Immature natural killer cell (primary cell): ENCODE results near the gene MOB3B. TPM values are rescaled to one million over a fixed set of nuclear protein-coding genes. Genes with fewer than 3 reads are reported as not detected.

ENCODE experiments used
- DNase-seq, 3 donors: peaks; one replicate each; pipeline ENCODE4 v3.0.0; 2022; ENCODE audit warnings: mixed read lengths in 1 of 3
- H3K27ac Mint-ChIP-seq, 6 donors: one replicate each; pipeline ENCODE4 v1.8.0; 2020; ENCODE audit warnings: mixed read lengths in 6 of 6, mild to moderate bottlenecking in 5 of 6, inconsistent platforms in 4 of 6, moderate library complexity in 3 of 6
- H3K27me3 Mint-ChIP-seq, 3 donors: one replicate each; pipeline ENCODE4 v1.8.0; 2020 to 2021; ENCODE audit warnings: low read depth in 3 of 3, mild to moderate bottlenecking in 3 of 3, mixed read lengths in 3 of 3, moderate library complexity in 3 of 3, inconsistent platforms in 1 of 3
- H3K36me3 Mint-ChIP-seq, 3 donors: one replicate each; pipeline ENCODE4 v1.8.0; 2020; ENCODE audit warnings: mixed read lengths in 3 of 3, inconsistent platforms in 2 of 3, mild to moderate bottlenecking in 2 of 3
- H3K4me1 Mint-ChIP-seq, 2 donors: one replicate each; pipeline ENCODE4 v1.8.0; 2020; ENCODE audit warnings: inconsistent platforms in 2 of 2, mild to moderate bottlenecking in 2 of 2, mixed read lengths in 2 of 2, moderate library complexity in 1 of 2
- H3K4me3 Mint-ChIP-seq, 5 donors: one replicate each; pipeline ENCODE4 v1.8.0; 2020; ENCODE audit warnings: mild to moderate bottlenecking in 5 of 5, mixed read lengths in 5 of 5, inconsistent platforms in 3 of 5, moderate library complexity in 3 of 5
- H3K9me3 Mint-ChIP-seq, 6 donors: one replicate each; pipeline ENCODE4 v1.8.0; 2020; ENCODE audit warnings: mild to moderate bottlenecking in 6 of 6, mixed read lengths in 6 of 6, inconsistent platforms in 4 of 6, moderate library complexity in 3 of 6
- polyA plus RNA-seq, 3 donors: library from polyadenylated mRNA; unstranded; fragments of 300-500 nt; fragmentation: Illumina TruSeq; gene quantifications; one replicate each; pipeline ENCODE4 v1.2.3, GENCODE V29; 2021

Gene MOB3B
- polyA plus RNA-seq, 3 donors from 2014 or later, result 0.03 to 0.27 TPM; not detected in 1

- H3K27me3 Mint-ChIP-seq, result peaks cover 0 to 4% (median 1%) of the 10 kb centered on the region in 3 donors
- no peaks in the 10 kb centered on the region for H3K36me3 Mint-ChIP-seq
- H3K4me1 Mint-ChIP-seq, result no peaks in the 10 kb centered on the region
- no peak overlapping the region for H3K4me3 Mint-ChIP-seq
- peaks cover 0 to 1% (median 0%) of the 10 kb centered on the region in 6 donors for H3K9me3 Mint-ChIP-seq
- peak; percentile 15 to 33 (median 32) for DNase-seq
- no peak overlapping the region for H3K27ac Mint-ChIP-seq
These were observed 196.2 kb downstream of the MOB3B start for GRCh38 chr9:27333241-27334052.

DNA sequence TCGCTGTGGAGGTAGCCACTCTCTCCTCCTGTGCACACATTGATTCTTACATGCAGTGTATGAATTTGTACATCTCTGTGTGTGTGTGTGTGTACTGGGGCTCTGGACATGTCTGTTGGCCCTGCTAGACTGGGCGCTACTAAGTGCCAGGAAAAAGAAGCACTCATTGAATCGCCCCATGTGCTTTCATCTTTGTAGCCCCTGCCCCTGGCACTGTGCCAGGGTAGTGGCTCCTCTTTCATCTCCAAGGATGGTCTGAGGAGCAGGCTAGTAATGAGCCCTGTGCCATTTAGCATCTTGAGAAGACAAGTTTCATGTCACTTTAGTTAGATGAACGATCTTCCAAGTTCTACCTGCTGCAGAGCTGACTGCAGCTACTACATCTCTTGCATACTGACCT is 198.2 kb downstream of the MOB3B start:
- H3K27ac Mint-ChIP-seq, result no peak overlapping the region
- no peaks in the 10 kb centered on the region for H3K4me1 Mint-ChIP-seq
- no peak for DNase-seq
- no peaks in the 10 kb centered on the region for H3K9me3 Mint-ChIP-seq
- H3K4me3 Mint-ChIP-seq, result no peak overlapping the region
- H3K27me3 Mint-ChIP-seq, result peaks cover 0 to 2% (median 1%) of the 10 kb centered on the region in 3 donors
- no peaks in the 10 kb centered on the region for H3K36me3 Mint-ChIP-seq

DNA sequence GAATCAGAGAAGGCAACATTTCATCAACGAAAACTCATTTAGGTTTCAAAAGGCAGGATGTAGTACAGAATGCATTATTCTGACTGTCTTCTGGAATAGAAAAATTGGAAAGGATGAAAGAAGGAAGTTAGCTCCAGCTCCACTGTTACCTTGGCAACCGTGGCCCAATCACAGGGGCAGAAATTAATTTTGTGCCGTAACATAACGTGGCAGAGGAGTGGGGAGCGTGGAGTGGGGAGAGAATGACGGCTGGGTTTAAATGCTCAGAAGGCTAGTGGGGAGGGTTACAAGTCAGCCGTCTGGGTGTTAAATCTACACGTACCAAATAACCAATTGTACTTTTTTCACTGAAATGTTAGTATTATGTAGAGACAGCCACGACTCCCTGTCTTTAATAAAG is 200.3 kb downstream of the MOB3B start:
- Mint-ChIP-seq H3K27me3 (peaks cover 1 to 4% (median 2%) of the 10 kb centered on the region in 3 donors), H3K9me3 (no peaks in the 10 kb centered on the region), H3K36me3 (no peaks in the 10 kb centered on the region), H3K4me3 (no peak overlapping the region), H3K27ac (no peak overlapping the region), H3K4me1 (no peaks in the 10 kb centered on the region)
- DNase-seq, result no peak

- peaks cover 0 to 4% (median 2%) of the 10 kb centered on the region in 3 donors for H3K27me3 Mint-ChIP-seq
- H3K4me3 Mint-ChIP-seq, result no peak overlapping the region
- no peaks in the 10 kb centered on the region for H3K9me3 Mint-ChIP-seq
- H3K4me1 Mint-ChIP-seq, result no peaks in the 10 kb centered on the region
- DNase-seq, result no peak
- H3K36me3 Mint-ChIP-seq, result no peaks in the 10 kb centered on the region
- no peak overlapping the region for H3K27ac Mint-ChIP-seq
These were observed 201.1 kb downstream of the MOB3B start for GRCh38 chr9:27328483-27328882.

DNA sequence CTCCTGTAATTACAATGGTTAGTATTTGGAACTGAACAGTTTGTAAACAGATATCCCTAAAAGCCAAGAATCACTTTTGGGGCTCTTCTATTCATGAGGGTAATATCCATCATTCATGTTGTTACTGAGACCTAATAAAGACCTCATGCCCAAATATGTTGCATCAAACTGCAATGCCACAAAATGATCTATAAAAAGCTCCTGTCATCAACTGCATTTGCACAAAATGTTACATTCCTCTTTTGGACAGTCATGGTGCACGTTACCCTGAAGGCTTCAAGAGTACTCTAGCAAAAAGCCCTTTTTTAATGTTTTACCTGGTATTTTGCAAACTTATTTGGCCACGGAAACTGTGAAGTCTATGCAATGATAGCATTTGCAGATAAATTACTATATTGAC is 218.4 kb downstream of the MOB3B start:
- Mint-ChIP-seq H3K4me3 (no peak overlapping the region), H3K36me3 (no peaks in the 10 kb centered on the region), H3K4me1 (no peaks in the 10 kb centered on the region), H3K9me3 (peaks cover 0 to 2% (median 0%) of the 10 kb centered on the region in 6 donors), H3K27ac (no peak overlapping the region), H3K27me3 (no peaks in the 10 kb centered on the region)
- DNase-seq, result no peak

DNA sequence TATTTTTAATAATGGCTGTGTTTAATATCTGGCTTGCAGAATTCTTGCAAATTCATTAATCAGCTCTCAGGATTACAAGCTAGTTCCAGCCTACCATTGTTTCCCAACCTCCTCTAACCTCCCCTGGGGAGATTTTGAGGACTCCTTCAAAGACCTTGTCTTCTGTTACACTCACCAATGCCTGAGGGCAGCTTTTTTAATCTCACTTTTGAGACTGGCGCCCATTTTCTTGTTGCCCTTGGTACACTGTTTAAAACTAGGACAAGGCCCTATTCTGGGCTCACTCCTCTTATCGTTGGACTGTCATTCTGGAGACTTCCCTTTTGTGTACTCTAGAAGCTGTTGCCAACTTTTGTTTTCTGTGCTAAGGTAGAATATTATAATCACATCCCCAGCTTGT is 219.0 kb downstream of the MOB3B start:
- H3K27ac Mint-ChIP-seq, result no peak overlapping the region

DNA sequence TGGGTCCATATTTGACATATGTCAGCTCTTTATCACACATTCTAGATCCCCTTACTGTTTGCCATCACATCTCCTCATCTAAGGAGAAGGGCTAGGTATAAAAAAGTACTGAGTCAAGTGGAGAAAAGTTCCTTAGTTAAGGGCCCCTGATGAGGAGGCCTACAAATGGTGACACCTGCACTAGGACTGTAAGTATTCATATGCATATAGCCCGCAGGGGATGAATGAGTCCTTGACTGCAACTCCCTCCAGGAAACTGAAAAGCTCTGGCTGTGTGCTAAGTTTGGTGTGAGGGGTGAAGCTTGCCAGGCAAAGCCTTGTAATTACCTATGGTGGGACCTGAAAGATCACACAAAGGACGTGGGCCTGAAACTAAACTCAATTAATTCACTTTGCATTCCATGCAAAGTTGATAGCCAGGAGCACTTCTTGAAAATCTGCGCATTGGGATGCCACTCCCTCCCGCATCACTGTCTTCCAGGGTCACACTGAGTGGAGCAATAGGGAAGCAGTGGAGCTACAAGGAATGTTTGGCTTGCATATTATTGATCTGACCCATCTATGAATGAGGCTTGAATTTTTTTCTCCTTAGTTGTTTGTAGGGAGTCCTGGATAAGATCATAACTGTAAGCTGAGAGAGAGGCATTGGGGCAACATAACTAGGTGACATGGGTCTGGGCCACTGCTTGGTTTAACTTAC is 220.8 kb downstream of the MOB3B start:
- Mint-ChIP-seq H3K27ac (no peak overlapping the region), H3K27me3 (peaks cover 0 to 2% (median 0%) of the 10 kb centered on the region in 3 donors), H3K9me3 (peaks cover 0 to 2% (median 0%) of the 10 kb centered on the region in 6 donors), H3K36me3 (no peaks in the 10 kb centered on the region), H3K4me3 (no peak overlapping the region), H3K4me1 (no peaks in the 10 kb centered on the region)
- DNase-seq, result no peak

More for the DNA sequence above, 219.0 kb downstream of the MOB3B start:
- Mint-ChIP-seq H3K27me3 (no peaks in the 10 kb centered on the region), H3K36me3 (no peaks in the 10 kb centered on the region), H3K9me3 (peaks cover 0 to 2% (median 0%) of the 10 kb centered on the region in 6 donors), H3K4me3 (no peak overlapping the region), H3K4me1 (no peaks in the 10 kb centered on the region)
- no peak for DNase-seq

GRCh38 chr9:27304521-27304920 is 225.1 kb downstream of the MOB3B start:
- no peaks in the 10 kb centered on the region for H3K4me1 Mint-ChIP-seq
- no peak for DNase-seq
- H3K27ac Mint-ChIP-seq, result no peak overlapping the region
- no peaks in the 10 kb centered on the region for H3K36me3 Mint-ChIP-seq
- H3K27me3 Mint-ChIP-seq, result peaks cover 0 to 2% (median 2%) of the 10 kb centered on the region in 3 donors
- no peak overlapping the region for H3K4me3 Mint-ChIP-seq
- H3K9me3 Mint-ChIP-seq, result peaks cover 0 to 6% (median 2%) of the 10 kb centered on the region in 6 donors

GRCh38 chr9:27303219-27303618 is 226.4 kb downstream of the MOB3B start:
- no peak for DNase-seq
- H3K4me1 Mint-ChIP-seq, result no peaks in the 10 kb centered on the region
- H3K36me3 Mint-ChIP-seq, result no peaks in the 10 kb centered on the region
- no peak overlapping the region for H3K4me3 Mint-ChIP-seq
- no peak overlapping the region for H3K27ac Mint-ChIP-seq
- H3K9me3 Mint-ChIP-seq, result peaks cover 0 to 6% (median 2%) of the 10 kb centered on the region in 6 donors
- peaks cover 0 to 2% (median 2%) of the 10 kb centered on the region in 3 donors for H3K27me3 Mint-ChIP-seq

GRCh38 chr9:27297050-27297449 is 232.6 kb downstream of the MOB3B start, which contains the start of gene EQTN:
EQTN (minus strand) TSS chr9:27297150; CDS start chr9:27297055, 95 bp downstream.
- Mint-ChIP-seq H3K9me3 (peaks cover 0 to 6% (median 2%) of the 10 kb centered on the region in 6 donors), H3K4me1 (no peaks in the 10 kb centered on the region)

GRCh38 chr9:27293996-27294395 is 235.6 kb downstream of the MOB3B start:
- Mint-ChIP-seq H3K4me3 (no peak overlapping the region), H3K27me3 (peaks cover 0 to 5% (median 2%) of the 10 kb centered on the region in 3 donors), H3K4me1 (no peaks in the 10 kb centered on the region), H3K27ac (no peak overlapping the region), H3K36me3 (no peaks in the 10 kb centered on the region), H3K9me3 (peaks cover 0 to 6% (median 0%) of the 10 kb centered on the region in 6 donors)
- no peak for DNase-seq

More at GRCh38 chr9:27297050-27297449, 232.6 kb downstream of the MOB3B start, which contains the start of gene EQTN:
- Mint-ChIP-seq H3K36me3 (no peaks in the 10 kb centered on the region), H3K27me3 (peaks cover 0 to 2% (median 2%) of the 10 kb centered on the region in 3 donors), H3K4me3 (no peak within 1 kb of the TSS), H3K27ac (no peak within 1 kb of the TSS)
- no peak for DNase-seq

DNA sequence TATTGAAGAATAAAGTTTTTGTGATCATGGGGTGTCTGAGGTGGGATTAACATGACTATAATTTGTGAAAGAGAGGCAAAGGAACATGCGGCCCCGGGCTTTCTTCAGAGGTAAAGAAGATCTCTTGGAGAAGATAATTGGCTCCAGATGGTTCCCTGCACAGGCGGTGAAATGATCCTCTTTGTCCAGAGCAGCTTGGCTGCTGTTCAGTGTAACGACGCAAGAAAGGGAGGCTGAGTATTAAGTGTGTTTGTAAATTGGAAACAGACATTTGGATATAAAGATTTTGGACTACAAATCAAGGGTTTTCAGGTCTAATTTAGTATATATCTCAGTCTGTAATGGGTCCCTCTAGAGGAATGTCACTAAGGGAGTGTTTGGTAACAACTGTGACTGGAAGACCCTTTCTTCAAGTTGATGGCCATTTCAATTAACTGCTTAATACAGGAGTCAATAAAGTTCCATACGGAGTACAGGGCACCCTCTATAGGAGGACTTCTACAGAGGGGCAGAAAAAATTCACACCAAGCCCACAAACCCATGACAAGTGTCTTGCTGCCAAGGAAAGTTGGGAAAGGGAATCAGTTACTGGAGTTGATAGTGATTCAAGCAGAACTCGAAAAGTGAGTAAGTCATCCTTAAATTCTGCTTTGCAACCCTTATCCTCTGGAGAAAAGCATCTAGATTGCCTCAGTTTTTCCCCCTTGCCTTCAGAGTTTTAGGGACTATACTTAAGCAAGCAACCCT is 236.8 kb downstream of the MOB3B start:
- Mint-ChIP-seq H3K4me1 (no peaks in the 10 kb centered on the region), H3K36me3 (no peaks in the 10 kb centered on the region), H3K27ac (no peak overlapping the region), H3K27me3 (peaks cover 0 to 5% (median 2%) of the 10 kb centered on the region in 3 donors), H3K9me3 (peaks cover 0 to 6% (median 0%) of the 10 kb centered on the region in 6 donors), H3K4me3 (no peak overlapping the region)
- no peak for DNase-seq

DNA sequence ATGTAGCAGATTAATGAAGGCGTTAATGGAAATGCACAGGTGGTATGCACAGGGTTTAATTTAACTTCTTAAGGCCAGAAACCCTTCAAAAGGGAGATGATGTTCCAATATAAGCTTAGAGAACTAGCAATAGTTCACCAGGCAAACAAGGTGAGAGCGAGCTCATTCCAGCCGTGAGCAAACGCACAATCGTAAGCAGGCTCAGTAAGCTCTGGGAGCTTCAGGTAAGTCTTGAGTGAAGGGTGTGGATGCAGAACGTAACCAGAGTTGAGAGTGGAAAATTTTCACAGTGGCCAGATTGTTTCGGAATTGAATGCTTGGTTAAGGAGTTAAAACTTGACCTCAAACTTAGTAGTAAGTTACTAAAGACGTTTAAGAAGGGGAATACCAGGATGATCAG is 238.3 kb downstream of the MOB3B start:
- DNase-seq, result no peak
- Mint-ChIP-seq H3K4me3 (no peak overlapping the region), H3K27me3 (peaks cover 0 to 5% (median 2%) of the 10 kb centered on the region in 3 donors), H3K4me1 (no peaks in the 10 kb centered on the region), H3K36me3 (no peaks in the 10 kb centered on the region), H3K27ac (no peak overlapping the region), H3K9me3 (peaks cover 0 to 6% (median 0%) of the 10 kb centered on the region in 6 donors)
